Activated CD4-positive, CD25-positive, alpha-beta regulatory T cell treated with anti-CD3 and anti-CD28 coated beads, Interleukin-2, amount 50 U/mL, for 72 hours (primary cell): ENCODE data around the gene RAP1GAP2.
"Not testable (repeated sequence)": the region's sequence is repeated elsewhere in the genome, so short reads cannot be mapped to it uniquely, and the experiment has no call there.

Experiments used
- DNase-seq: peaks from one replicate; pipeline ENCODE4 v3.0.0; 2021

RAP1GAP2 gene

DNA sequence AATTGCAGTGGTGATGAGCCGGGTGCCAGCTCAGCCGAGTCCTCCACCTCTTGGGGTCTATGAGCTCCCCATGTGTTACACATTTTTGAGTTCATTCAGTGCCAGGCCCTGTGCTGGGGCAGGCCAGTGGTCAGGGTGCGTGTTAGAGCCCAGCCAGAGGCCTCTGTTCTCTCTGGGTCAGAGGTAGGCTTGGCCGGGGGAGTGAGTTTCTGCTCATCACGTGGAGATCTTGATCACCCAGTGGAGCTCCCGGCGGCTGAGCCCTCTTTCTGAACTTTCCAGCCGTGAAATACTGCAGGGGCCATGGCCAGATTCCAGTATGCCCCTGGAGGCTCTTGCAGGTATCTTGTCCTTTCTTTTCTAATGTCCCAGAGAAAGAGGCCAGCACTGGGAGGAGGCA, 93.0 kb downstream of the RAP1GAP2 start:
- no peak for DNase-seq

DNA sequence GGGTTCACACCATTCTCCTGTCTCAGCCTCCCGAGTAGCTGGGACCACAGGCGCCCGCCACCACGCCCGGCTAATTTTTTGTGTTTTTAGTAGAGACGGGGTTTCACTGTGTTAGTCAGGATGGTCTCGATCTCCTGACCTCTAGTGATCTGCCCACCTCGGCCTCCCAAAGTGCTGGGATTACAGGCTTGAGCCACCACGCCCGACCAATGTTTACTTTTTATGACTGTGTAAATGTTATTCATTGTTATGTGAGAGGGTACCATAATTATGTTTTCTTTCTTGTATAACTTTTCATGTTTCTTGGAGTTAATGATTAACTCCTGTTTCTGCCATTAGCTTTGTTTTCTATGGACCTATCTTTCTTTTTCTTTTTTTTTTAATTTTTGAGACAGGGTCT, 94.5 kb downstream of the RAP1GAP2 start:
- DNase-seq: not testable (repeated sequence)

- DNase-seq: no peak
Measured at GRCh38 chr17:2892305-2892971, 96.2 kb downstream of the RAP1GAP2 start.

GRCh38 chr17:2893422-2893914, 97.2 kb downstream of the RAP1GAP2 start:
- DNase-seq: no peak

DNA sequence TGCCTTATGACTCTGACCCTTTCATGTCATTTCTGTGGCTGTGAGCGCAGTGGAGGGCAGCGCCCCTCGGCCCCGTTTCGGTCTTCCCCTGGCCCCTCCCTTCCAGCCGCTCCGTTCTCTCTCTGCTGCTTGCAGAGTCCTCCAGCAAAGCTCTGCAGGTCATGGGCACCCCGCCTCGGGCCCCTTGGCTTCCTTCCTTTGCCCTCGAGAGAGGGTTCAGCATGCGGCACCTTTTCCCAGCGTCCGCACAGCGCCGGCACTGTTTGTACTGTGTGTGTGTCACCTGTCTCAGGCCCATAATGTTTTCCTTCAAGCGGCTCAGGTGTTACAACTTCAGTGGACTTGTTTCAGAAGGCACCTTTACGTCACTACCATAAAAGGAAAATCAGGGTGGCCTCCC, 98.5 kb downstream of the RAP1GAP2 start:
- no peak for DNase-seq

GRCh38 chr17:2897605-2898004, 101.4 kb downstream of the RAP1GAP2 start:
- DNase-seq: no peak

- no peak for DNase-seq
Measured at GRCh38 chr17:2898255-2898926, 102.2 kb downstream of the RAP1GAP2 start.

DNA sequence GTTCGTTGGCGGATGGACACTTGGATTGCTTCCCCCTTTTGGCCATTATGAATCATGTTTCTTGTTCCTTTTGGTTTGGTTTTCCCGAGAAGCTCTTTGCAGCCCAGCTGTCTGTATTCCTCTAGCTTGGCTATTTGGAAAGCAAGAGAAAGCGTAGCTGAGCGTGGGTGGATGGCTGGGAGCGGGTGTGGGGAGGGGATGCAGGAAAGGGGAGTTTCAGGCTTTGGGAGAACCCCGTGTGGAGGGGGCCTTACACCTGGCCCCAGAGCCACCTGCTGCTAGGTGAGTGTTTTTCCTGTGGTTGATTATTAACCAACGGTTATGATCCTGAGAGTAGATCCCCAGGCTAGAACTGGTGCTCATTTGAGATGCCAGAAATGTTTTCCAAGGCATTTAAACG, 103.7 kb downstream of the RAP1GAP2 start:
- DNase-seq: no peak

DNA sequence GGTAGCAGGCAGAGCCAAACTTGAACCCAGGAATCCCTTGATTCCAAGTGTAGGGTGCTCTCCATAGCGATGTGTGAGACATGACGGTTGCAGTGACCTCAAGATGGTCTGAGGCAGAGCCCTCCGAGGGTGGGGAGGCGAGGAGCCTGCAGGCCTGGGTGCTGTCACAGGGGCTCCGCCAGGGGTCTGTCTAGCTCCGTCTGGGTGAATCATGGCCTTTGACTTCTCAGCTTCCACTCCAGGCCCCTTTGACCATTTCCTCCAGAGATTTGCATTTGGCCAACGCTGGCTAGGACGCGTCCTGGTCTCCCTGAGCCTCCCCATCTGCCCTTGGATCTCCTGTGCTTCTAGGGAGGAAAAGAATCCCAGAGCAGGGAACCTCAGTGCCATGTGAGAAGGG, 104.6 kb downstream of the RAP1GAP2 start:
- no peak for DNase-seq

DNA sequence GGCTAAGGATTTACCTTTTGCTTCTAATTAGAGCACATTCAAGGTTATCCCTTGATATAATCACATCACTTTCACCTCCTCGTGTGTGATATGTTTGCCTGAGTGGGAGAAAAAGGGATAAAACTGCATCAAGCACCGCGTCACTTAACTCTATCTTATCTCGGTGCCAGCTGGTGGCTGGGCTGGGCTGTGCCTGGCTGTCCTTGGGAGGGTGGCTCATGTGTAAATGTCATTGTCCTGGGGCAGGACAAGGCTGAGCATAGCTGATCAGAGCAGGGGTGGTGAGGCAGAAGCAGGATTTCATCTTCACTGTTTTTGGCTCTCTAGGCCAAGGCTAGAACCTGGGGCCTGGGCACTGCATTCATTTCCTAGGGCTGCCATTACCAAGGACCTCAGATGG, 105.3 kb downstream of the RAP1GAP2 start:
- DNase-seq: no peak

DNA sequence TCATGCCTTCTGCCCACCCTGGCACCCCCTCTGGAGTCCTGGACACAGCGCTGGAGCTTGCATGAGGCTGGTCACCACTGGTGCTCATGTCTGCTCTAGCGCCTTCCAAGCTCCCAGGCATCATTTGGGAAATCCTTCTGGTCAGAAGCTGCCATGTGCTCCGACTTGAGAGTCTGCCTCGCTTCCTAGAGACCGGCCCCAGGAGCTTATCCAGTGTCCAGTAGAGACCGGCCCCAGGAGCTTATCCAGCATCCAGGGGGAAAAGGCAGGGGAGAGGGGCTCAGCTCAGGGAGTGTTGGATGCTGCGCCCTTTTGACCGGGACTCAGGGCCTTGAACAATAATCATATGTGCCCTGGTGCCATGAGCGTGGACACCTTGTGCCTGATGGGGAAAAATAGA, 106.3 kb downstream of the RAP1GAP2 start:
- no peak for DNase-seq

GRCh38 chr17:2903193-2903974, 107.1 kb downstream of the RAP1GAP2 start:
- DNase-seq: no peak

DNA sequence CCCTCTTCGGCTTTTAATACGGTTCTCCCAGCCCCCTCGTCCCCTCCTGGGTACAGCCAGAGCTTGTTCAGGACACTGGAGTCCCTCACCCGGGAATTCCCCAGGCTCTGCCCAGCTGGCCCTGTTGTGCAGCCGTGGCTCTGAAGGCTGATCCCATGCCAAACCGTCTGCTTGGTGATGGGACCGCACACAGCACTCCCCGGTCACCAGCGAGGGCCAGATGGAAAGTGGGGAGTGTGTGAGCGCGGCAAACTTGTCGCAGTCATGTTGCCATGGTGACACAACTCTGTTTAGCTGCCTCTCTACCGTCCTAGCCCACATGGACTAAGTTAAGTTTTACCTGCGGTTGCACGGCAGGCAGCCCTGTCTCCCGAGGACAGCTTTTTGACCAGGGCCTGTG, 107.9 kb downstream of the RAP1GAP2 start:
- DNase-seq: no peak

DNA sequence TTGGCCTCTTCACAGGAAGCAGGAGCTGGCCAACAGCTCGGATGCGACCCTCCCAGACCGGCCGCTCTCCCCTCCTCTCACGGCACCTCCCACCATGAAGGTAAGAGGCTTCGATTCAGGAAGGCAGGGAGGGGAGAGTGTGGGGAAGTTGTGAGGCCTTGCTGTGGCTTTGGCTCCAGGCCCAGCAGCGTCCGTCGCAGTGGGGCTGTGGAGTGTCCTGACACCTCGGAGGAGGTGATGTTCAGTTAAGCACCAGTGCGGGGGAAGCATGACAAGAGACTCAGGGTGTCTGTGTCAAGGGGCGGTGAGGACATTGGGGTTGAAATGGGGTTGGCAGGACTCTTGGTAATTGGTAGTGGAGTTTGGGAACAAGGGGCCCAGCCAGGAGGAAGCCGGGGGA, 109.0 kb downstream of the RAP1GAP2 start:
- DNase-seq: no peak

DNA sequence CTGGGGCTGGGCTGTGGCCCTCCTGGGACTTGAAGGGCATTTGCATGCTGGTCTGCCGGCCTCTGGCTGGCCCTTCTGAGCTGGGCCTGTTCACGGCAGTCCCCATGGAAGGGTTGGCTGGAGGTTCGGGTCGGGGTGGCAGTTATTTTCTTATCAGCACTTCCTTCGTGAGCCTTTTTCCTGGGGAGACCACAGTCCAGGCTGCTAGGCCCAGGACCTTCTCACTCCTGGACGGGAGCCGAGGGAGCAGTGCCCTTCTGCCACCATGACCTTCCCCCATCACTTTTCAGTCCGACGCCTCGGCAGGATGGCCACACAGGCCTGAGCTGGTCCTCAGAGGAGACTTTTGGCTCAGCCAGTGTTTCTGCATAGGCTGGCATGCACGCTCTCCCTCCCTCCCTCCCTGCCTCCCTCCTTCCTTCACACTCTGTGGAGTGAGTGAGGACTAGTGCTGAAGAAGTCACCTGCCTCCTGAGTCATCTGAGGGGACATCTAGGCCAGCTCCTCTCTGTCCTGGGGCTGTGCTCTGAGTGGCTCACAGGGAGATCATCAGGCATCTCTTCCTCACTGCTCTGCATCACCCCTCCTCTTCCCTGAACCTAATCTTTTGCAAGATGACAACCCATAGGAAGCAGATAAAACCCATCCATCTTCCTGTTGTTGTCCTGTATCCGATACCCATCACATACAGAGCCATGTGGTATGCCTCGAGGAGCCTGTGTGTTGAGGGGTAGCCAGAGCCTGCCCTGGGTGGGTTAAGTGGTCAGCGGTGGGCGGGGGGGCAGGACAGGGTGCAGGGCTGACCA, 109.7 kb downstream of the RAP1GAP2 start:
- no peak for DNase-seq

DNA sequence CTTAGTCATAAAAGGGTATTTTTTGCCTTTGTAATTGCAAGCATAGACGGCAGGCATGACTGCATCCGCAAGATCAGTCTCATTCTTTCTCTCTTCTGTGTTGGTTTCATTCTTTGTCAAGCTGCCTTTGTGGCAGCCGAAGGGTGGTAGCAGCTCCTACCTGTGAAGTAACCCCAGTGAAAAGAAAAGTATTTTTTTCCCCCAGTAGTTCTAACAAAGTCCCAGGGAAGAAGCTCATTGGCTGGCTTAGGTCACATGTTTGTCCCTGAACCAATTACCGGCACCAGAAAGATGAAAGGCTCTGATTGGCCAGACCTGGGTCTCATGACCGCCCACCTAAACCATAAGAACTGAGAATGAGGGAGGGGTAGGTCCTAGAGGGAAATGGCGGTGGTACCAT, 110.7 kb downstream of the RAP1GAP2 start:
- peak; percentile 57 for DNase-seq

DNA sequence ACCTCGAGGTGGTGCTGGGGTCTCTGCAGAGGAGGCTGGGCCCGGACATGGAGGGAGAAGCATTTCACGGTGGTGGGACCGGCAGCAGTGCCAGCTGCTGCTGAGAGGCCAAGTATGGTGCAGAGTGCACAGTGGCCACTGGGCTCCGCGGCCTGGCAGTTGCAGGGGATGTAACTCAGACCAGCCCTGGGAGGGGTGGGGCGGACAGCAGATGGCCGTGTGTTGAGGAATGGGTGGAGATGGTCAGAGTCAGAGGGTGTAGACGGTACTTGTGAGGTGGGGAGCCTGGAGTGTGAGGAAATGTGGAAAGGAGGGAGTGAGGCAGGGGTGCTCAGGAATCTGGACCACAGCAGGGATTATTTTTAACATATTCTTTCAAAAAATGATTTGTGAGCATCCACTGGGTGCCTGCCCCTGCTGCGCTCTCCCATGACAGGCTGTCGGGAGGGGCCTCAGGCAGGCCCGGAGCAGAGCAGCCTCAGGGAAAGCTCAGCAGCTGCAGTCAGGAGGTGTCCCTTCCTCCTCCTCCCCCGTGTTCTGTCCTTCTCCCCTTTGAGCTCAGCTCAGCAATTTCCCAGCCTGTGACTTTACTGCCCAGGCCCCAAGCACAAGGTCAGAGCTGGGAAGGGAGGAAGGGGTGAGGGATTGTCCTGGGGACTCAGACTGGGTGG, 113.1 kb downstream of the RAP1GAP2 start:
- no peak for DNase-seq

DNA sequence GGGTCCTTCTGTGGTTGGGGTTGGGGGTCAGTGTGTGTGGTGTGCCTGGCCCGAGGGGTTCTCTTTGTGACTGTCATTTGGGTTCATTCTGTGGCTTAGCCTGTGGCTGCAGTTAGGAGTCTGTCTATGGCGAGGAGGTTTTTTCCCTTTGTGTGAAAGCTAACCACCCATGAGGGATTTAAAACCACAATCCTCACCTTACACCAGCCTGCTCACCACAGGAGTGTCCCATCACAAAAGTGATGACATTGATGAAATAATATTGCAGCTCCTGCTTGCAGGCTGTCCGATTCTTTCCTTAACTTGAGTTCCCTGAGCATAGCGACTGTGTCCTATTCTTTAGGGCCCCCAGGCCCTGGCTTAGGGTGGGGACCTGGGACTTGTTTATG, 113.6 kb downstream of the RAP1GAP2 start:
- DNase-seq: no peak

DNA sequence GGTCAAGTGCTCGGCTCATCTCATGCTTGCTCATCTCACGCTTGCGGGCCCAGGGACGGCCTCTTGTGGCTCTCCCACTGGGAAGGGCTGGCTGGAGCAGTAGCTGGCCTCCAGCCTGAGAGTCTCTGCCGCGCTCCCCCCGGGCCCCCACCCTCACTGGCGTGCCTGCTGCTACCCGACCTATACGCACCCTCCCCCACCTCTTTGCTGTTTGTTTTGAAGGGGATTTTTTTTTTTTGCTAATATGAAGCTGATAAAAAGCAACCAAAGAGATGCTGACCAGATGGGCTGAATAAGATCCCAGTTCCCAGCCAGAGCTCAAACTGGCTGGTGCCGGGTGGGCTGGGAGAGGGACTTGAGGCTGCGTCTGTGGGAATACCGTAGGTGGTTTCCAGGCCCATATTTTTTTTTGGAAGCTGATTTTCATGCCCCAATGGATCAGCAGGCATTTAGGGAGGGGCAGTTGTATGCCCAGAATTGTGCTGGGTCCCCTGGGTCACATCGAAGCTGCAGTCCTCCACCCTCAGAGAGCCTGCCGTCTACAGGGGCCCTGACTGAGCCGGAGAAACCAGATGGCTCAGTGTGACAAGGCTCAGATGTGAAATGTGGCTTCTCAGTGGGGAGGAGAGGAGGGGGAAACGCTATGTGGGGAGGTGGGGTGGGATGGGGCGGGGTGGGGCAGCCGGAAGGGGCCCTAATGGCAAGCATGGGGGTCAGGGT, 115.0 kb downstream of the RAP1GAP2 start:
- DNase-seq: no peak

GRCh38 chr17:2911755-2912111, 115.5 kb downstream of the RAP1GAP2 start:
- DNase-seq: no peak

GRCh38 chr17:2912754-2913153, 116.5 kb downstream of the RAP1GAP2 start:
- DNase-seq: no peak

- no peak for DNase-seq
Measured at GRCh38 chr17:2916461-2916860, 120.2 kb downstream of the RAP1GAP2 start.
